Activated gamma-delta T cell (primary cell): Measurements from ENCODE around the gene PKDREJ.

Experiments
- DNase-seq: peaks from one replicate; lab custom pipeline; 2025; lab: John Stamatoyannopoulos, UW

PKDREJ gene

GRCh38 chr22:46237453-46238124 lies 25.6 kb downstream of the PKDREJ start:
- DNase-seq = no peak

- no peak for DNase-seq
These were observed 28.2 kb downstream of the PKDREJ start for GRCh38 chr22:46234969-46235368.

GRCh38 chr22:46233231-46233630 lies 29.9 kb downstream of the PKDREJ start:
- DNase-seq = no peak

GRCh38 chr22:46230262-46230901 lies 32.8 kb downstream of the PKDREJ start:
- DNase-seq = no peak

GRCh38 chr22:46229701-46230100 lies 33.4 kb downstream of the PKDREJ start:
- DNase-seq = no peak

GRCh38 chr22:46226577-46226976 lies 36.6 kb downstream of the PKDREJ start:
- no peak for DNase-seq

- DNase-seq = no peak
These were observed 37.5 kb downstream of the PKDREJ start for GRCh38 chr22:46225631-46226030.

- DNase-seq = no peak
These were observed 38.2 kb downstream of the PKDREJ start for GRCh38 chr22:46224898-46225290.

GRCh38 chr22:46224044-46224897 lies 38.9 kb downstream of the PKDREJ start:
- no peak for DNase-seq

GRCh38 chr22:46220921-46221320 lies 42.2 kb downstream of the PKDREJ start:
- DNase-seq = no peak

- no peak for DNase-seq
These were observed 43.5 kb downstream of the PKDREJ start for GRCh38 chr22:46219636-46220035.

- no peak for DNase-seq
These were observed 48.5 kb downstream of the PKDREJ start for GRCh38 chr22:46214616-46215015.

- no peak for DNase-seq
These were observed 49.0 kb downstream of the PKDREJ start for GRCh38 chr22:46214149-46214548.

- no peak for DNase-seq
These were observed 50.1 kb downstream of the PKDREJ start for GRCh38 chr22:46213052-46213451.

- no peak for DNase-seq
These were observed 50.9 kb downstream of the PKDREJ start for GRCh38 chr22:46212195-46212594.

GRCh38 chr22:46209262-46209661 lies 53.9 kb downstream of the PKDREJ start:
- DNase-seq = no peak
